GM15510 (cell line): ENCODE results near the gene SF3B3.

Experiments used
- POLR2A ChIP-seq: IDR thresholded peaks from 3 replicates; pipeline ENCODE4 v1.6.1; 2011; ENCODE audit warnings: borderline replicate concordance; ENCODE audit not compliant: insufficient read length; ENCODE audit errors: extremely low read depth

Gene SF3B3

GRCh38 chr16:70590722-70591415, 67.3 kb downstream of the SF3B3 start:
- TF ChIP-seq POLR2A: no peak

GRCh38 chr16:70591615-70592014, 68.0 kb downstream of the SF3B3 start:
- no peak for TF ChIP-seq POLR2A

- TF ChIP-seq POLR2A: no peak
These were observed 68.5 kb downstream of the SF3B3 start for GRCh38 chr16:70592106-70592571.

GRCh38 chr16:70593544-70593943, 69.9 kb downstream of the SF3B3 start:
- no peak for TF ChIP-seq POLR2A

- TF ChIP-seq POLR2A: no peak
These were observed 71.0 kb downstream of the SF3B3 start for GRCh38 chr16:70594569-70594968.

- no peak for TF ChIP-seq POLR2A
These were observed 73.7 kb downstream of the SF3B3 start for GRCh38 chr16:70597135-70597835.

- no peak for TF ChIP-seq POLR2A
These were observed 75.4 kb downstream of the SF3B3 start for GRCh38 chr16:70598937-70599503.

GRCh38 chr16:70600730-70601129, 77.1 kb downstream of the SF3B3 start:
- TF ChIP-seq POLR2A: no peak

- no peak for TF ChIP-seq POLR2A
These were observed 78.3 kb downstream of the SF3B3 start for GRCh38 chr16:70601576-70602575.

- no peak for TF ChIP-seq POLR2A
These were observed 79.2 kb downstream of the SF3B3 start for GRCh38 chr16:70602831-70603230.

- no peak for TF ChIP-seq POLR2A
These were observed 81.0 kb downstream of the SF3B3 start for GRCh38 chr16:70604407-70605282.

GRCh38 chr16:70605283-70605657, 81.7 kb downstream of the SF3B3 start:
- TF ChIP-seq POLR2A: no peak

GRCh38 chr16:70608521-70608920, 84.9 kb downstream of the SF3B3 start:
- TF ChIP-seq POLR2A: no peak
